ENCODE data around the gene NPIPB8. TPM values are rescaled to one million over a fixed set of nuclear protein-coding genes. Genes with fewer than 3 reads are reported as not detected.
A peak's percentile ranks its signal among the peaks of the same experiment; 100 is the strongest.
"Not testable (repeated sequence)": the region's sequence is repeated elsewhere in the genome, so short reads cannot be mapped to it uniquely, and the experiment has no call there.

Gene NPIPB8
- total and polyA plus RNA-seq, 2 of the 13 experiments (the other 11 are each of a cell fraction or from before 2014, with no cell fraction given) = 0.49 to 2.3 TPM

DNA sequence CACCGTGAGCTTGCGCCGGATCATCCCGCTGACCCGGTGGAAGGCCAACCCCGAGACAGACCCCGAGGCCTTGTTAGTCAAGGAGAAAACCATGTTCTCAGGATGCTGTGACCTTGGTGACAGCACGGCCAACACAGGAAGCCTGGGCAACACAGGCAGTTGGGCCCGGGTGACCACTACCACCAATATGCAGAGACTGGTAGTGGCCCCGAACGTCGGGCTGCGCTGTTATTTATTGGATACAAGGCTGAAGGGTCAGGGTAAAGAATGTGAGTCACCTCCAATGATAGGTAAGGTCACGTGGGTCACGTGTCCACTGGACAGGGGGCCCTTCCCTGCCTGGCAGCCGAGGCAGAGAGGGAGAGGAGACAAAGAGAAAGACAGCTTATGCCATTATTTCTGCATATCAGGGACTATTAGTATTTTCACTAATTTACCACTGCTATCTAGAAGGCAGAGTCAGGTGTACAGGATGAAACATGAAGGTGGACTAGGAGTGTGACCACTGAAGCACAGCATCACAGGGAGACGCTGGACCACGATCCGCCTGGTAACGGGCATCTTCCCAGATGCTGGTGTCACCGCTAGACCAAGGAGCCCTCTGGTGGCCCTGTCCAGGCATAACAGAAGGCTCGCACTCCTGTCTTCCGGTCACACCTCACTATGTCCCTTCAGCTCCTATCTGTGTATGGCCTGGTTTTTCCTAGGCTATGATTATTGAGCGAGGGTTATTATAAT, 22.2 kb upstream of the NPIPB8 start (continued):
- TF ChIP-seq, protein P1, sequence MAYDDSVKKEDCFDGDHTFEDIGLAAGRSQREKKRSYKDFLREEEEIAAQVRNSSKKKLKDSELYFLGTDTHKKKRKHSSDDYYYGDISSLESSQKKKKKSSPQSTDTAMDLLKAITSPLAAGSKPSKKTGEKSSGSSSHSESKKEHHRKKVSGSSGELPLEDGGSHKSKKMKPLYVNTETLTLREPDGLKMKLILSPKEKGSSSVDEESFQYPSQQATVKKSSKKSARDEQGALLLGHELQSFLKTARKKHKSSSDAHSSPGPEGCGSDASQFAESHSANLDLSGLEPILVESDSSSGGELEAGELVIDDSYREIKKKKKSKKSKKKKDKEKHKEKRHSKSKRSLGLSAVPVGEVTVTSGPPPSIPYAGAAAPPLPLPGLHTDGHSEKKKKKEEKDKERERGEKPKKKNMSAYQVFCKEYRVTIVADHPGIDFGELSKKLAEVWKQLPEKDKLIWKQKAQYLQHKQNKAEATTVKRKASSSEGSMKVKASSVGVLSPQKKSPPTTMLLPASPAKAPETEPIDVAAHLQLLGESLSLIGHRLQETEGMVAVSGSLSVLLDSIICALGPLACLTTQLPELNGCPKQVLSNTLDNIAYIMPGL (CRISPR knock-in tag; IDR thresholded peaks at IDR 0.05; ENCODE audit: borderline replicate concordance in 1 of 2, low read depth in 1 of 2) = peak in 1 of 2 experiments; percentile 85; a peak in 2 of 4 replicates
- peak; percentile 45; the same call in 1 of the 2 replicates for TF ChIP-seq ZSCAN25 (CRISPR knock-in tag; IDR thresholded peaks at IDR 0.05)
- TF ChIP-seq FOXA3 (CRISPR knock-in tag; IDR thresholded peaks at IDR 0.05) = 0 out of 2 replicates have a peak, but pooled peaks have one; percentile 21
- TF ChIP-seq, protein P2, sequence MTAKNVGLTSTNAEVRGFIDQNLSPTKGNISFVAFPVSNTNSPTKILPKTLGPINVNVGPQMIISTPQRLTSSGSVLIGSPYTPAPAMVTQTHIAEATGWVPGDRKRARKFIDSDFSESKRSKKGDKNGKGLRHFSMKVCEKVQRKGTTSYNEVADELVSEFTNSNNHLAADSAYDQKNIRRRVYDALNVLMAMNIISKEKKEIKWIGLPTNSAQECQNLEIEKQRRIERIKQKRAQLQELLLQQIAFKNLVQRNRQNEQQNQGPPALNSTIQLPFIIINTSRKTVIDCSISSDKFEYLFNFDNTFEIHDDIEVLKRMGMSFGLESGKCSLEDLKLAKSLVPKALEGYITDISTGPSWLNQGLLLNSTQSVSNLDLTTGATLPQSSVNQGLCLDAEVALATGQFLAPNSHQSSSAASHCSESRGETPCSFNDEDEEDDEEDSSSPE (CRISPR knock-in tag; IDR thresholded peaks at IDR 0.05) = peak; percentile 16; the same call in 1 of the 2 replicates
- TF ChIP-seq LCORL (IDR thresholded peaks at IDR 0.05); GABPA (IDR thresholded peaks at IDR 0.05; ENCODE audit: low read depth, low read length): not testable (repeated sequence)
- peak; percentile 36; the same call in 1 of the 2 replicates for TF ChIP-seq LCORL (CRISPR knock-in tag; IDR thresholded peaks at IDR 0.05)
- peak; percentile 66 for TF ChIP-seq GABPB1 (CRISPR knock-in tag; IDR thresholded peaks at IDR 0.05)
- TF ChIP-seq SALL1 (CRISPR knock-in tag; IDR thresholded peaks at IDR 0.05) = peak; percentile 62
- TF ChIP-seq, protein P3, sequence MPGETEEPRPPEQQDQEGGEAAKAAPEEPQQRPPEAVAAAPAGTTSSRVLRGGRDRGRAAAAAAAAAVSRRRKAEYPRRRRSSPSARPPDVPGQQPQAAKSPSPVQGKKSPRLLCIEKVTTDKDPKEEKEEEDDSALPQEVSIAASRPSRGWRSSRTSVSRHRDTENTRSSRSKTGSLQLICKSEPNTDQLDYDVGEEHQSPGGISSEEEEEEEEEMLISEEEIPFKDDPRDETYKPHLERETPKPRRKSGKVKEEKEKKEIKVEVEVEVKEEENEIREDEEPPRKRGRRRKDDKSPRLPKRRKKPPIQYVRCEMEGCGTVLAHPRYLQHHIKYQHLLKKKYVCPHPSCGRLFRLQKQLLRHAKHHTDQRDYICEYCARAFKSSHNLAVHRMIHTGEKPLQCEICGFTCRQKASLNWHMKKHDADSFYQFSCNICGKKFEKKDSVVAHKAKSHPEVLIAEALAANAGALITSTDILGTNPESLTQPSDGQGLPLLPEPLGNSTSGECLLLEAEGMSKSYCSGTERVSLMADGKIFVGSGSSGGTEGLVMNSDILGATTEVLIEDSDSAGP (CRISPR knock-in tag; IDR thresholded peaks at IDR 0.05; ENCODE audit: borderline replicate concordance) = 0 out of 2 replicates have a peak, but pooled peaks have one; percentile 40
- TF ChIP-seq, protein P4, sequence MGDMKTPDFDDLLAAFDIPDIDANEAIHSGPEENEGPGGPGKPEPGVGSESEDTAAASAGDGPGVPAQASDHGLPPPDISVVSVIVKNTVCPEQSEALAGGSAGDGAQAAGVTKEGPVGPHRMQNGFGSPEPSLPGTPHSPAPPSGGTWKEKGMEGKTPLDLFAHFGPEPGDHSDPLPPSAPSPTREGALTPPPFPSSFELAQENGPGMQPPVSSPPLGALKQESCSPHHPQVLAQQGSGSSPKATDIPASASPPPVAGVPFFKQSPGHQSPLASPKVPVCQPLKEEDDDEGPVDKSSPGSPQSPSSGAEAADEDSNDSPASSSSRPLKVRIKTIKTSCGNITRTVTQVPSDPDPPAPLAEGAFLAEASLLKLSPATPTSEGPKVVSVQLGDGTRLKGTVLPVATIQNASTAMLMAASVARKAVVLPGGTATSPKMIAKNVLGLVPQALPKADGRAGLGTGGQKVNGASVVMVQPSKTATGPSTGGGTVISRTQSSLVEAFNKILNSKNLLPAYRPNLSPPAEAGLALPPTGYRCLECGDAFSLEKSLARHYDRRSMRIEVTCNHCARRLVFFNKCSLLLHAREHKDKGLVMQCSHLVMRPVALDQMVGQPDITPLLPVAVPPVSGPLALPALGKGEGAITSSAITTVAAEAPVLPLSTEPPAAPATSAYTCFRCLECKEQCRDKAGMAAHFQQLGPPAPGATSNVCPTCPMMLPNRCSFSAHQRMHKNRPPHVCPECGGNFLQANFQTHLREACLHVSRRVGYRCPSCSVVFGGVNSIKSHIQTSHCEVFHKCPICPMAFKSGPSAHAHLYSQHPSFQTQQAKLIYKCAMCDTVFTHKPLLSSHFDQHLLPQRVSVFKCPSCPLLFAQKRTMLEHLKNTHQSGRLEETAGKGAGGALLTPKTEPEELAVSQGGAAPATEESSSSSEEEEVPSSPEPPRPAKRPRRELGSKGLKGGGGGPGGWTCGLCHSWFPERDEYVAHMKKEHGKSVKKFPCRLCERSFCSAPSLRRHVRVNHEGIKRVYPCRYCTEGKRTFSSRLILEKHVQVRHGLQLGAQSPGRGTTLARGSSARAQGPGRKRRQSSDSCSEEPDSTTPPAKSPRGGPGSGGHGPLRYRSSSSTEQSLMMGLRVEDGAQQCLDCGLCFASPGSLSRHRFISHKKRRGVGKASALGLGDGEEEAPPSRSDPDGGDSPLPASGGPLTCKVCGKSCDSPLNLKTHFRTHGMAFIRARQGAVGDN (CRISPR knock-in tag; IDR thresholded peaks at IDR 0.05) = peak; percentile 43
- peak; percentile 89 for TF ChIP-seq ETV5 (CRISPR knock-in tag; IDR thresholded peaks at IDR 0.05; ENCODE audit: borderline replicate concordance)
- peak; percentile 91 for TF ChIP-seq STAG1 (CRISPR knock-in tag; IDR thresholded peaks at IDR 0.05)
- 0 out of 2 replicates have a peak, but pooled peaks have one; percentile 12 for TF ChIP-seq SOX5 (CRISPR knock-in tag; IDR thresholded peaks at IDR 0.05; ENCODE audit: borderline replicate concordance)
- peak; percentile 70 for TF ChIP-seq GABPA (CRISPR knock-in tag; IDR thresholded peaks at IDR 0.05; ENCODE audit: low read depth)
- peak; percentile 31; the same call in 1 of the 2 replicates for TF ChIP-seq RARA (CRISPR knock-in tag; IDR thresholded peaks at IDR 0.05)
- TF ChIP-seq, protein P5, sequence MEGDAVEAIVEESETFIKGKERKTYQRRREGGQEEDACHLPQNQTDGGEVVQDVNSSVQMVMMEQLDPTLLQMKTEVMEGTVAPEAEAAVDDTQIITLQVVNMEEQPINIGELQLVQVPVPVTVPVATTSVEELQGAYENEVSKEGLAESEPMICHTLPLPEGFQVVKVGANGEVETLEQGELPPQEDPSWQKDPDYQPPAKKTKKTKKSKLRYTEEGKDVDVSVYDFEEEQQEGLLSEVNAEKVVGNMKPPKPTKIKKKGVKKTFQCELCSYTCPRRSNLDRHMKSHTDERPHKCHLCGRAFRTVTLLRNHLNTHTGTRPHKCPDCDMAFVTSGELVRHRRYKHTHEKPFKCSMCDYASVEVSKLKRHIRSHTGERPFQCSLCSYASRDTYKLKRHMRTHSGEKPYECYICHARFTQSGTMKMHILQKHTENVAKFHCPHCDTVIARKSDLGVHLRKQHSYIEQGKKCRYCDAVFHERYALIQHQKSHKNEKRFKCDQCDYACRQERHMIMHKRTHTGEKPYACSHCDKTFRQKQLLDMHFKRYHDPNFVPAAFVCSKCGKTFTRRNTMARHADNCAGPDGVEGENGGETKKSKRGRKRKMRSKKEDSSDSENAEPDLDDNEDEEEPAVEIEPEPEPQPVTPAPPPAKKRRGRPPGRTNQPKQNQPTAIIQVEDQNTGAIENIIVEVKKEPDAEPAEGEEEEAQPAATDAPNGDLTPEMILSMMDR (CRISPR knock-in tag; IDR thresholded peaks at IDR 0.05) = peak; percentile 93
- peak; percentile 25; the same call in 1 of the 2 replicates for TF ChIP-seq CBFB (CRISPR knock-in tag; IDR thresholded peaks at IDR 0.05)
- peak; percentile 79 for TF ChIP-seq THAP11 (CRISPR knock-in tag; IDR thresholded peaks at IDR 0.05)

Data from HepG2 (cell line).